ENCODE data around the gene DLG1. TPM values are rescaled to one million over a fixed set of nuclear protein-coding genes. Genes with fewer than 3 reads are reported as not detected.
A peak's percentile ranks its signal among the peaks of the same experiment; 100 is the strongest.

The DLG1 gene
- total RNA-seq, 1 donor from 2014 or later: 84.1 TPM

DNA sequence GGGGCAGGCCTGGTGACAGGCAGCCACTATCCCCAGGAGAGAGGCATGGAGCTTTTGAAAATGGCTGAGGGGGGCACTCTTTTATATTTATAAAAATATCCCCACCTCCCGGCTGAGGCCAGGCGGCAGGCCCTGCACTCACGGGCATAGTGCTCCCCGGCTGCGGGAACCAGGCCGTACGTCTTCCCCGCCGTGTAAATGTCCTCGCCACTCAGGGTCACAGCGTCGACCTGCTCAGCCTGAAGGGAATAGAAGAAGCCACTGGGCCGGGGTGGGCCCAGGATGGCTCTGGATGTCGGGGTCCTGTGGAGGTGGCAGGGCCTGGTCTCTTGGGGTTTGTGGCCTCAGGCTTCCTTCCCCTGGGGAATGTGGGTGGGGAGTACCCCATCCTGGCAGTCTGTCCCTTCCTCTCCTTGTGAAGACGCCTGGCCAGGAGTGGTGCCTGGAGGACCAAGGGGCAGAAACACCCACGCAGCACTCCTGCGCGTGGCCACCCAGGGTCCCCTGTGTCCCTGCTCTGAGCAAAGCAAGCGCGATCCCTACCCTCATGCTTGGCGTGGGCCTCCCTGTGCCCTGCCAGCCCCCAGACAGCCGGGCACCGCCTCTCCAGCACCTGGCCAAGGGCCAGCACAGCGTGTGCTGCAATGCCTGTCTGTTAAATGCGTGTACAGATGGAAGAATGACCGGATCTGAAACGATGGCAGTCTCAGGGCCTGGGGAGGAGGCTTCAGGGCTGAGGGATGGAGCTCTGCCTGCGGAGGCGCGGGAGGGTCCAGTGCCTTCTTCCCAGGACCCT is 287.7 kb downstream of the DLG1 start:
- no peak for DNase-seq
- H3K4me3 Mint-ChIP-seq: no peak overlapping the region

GRCh38 chr3:197009532-197010019 is 288.8 kb downstream of the DLG1 start:
- H3K4me3 Mint-ChIP-seq: no peak overlapping the region
- no peak for DNase-seq
- H3K4me1 Mint-ChIP-seq: peaks cover 3% of the 10 kb centered on the region
- H3K9me3 Mint-ChIP-seq: no peaks in the 10 kb centered on the region
- H3K27me3 Mint-ChIP-seq: no peaks in the 10 kb centered on the region
- intact Hi-C loops (cut with micrococcal nuclease): no loop called here
- no peak overlapping the region for H3K27ac Mint-ChIP-seq
- H3K36me3 Mint-ChIP-seq (ENCODE audit: low read depth): no peaks in the 10 kb centered on the region

More for the DNA sequence above, 287.7 kb downstream of the DLG1 start:
- intact Hi-C loops (cut with micrococcal nuclease): no loop called here
- no peak overlapping the region for H3K27ac Mint-ChIP-seq
- no peaks in the 10 kb centered on the region for H3K27me3 Mint-ChIP-seq
- H3K36me3 Mint-ChIP-seq (ENCODE audit: low read depth): no peaks in the 10 kb centered on the region
- no peaks in the 10 kb centered on the region for H3K4me1 Mint-ChIP-seq
- H3K9me3 Mint-ChIP-seq: no peaks in the 10 kb centered on the region

DNA sequence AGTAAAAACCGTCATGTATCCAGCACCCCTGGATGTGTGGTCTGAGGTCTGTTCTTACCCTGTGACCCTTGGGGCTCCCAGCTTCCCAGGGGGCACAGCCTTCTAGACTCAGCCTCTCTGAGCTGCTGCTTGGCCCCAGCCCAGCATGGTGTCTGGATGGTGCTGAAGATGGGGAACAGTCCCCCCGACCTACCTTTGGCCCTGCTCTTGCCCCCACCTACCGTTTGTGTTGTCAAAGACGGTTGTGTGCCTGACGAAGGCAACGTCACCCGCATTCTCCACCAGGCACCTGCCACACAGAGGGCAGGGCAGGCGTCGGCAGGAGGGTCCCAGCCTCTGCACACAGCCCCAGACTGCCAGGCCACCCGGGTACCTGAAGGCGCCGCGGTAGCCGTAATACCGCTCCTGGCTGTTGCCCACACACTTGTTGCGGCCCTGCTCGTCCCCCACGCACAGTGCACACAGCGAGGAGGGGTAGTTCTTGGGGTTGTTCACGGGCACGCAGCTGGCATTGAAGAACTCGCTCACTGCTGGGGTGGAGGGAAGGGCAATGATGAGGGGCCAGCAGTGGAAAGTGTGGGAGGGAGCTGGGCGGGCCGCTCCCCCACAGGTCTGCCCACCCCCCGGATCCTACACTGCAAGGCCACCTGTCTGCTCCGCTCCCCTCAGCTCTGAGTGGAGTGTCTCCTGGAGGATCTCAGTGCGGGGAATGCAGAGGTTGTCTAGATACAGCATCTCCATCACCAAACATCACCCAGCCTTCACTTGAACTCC is 289.8 kb downstream of the DLG1 start:
- Mint-ChIP-seq H3K9me3 (no peaks in the 10 kb centered on the region), H3K4me1 (peaks cover 9% of the 10 kb centered on the region), H3K27ac (no peak overlapping the region), H3K27me3 (no peaks in the 10 kb centered on the region), H3K4me3 (no peak overlapping the region), H3K36me3 (ENCODE audit: low read depth) (no peaks in the 10 kb centered on the region)
- no peak for DNase-seq
- intact Hi-C loops (cut with micrococcal nuclease): no loop called here

DNA sequence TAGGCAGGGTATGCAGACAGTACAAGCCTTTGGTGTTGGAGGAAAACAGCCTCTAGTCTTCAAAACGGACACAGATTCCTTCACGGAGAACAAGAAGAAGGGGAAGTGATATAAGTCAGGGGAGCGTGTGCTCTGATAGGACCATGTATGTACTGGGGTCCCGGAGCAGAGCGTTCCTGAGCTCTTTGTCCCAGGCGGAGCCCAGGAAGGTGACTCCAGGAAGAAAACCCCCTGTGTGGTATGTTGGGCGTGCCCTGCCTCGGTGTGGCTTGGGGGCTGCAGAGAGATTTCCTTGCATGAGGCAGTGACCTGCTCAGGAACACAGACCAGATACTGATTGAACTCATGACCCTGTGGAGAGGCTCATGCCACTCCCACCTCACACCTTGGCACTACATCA is 290.5 kb downstream of the DLG1 start:
- no peaks in the 10 kb centered on the region for H3K27me3 Mint-ChIP-seq
- intact Hi-C loops (cut with micrococcal nuclease): no loop called here
- no peak overlapping the region for H3K27ac Mint-ChIP-seq
- H3K4me3 Mint-ChIP-seq: no peak overlapping the region
- H3K36me3 Mint-ChIP-seq (ENCODE audit: low read depth): no peaks in the 10 kb centered on the region
- no peaks in the 10 kb centered on the region for H3K9me3 Mint-ChIP-seq
- no peak for DNase-seq
- H3K4me1 Mint-ChIP-seq: peaks cover 9% of the 10 kb centered on the region

- intact Hi-C loops (cut with micrococcal nuclease): no loop called here
- no peaks in the 10 kb centered on the region for H3K36me3 Mint-ChIP-seq (ENCODE audit: low read depth)
- H3K27me3 Mint-ChIP-seq: no peaks in the 10 kb centered on the region
- no peak overlapping the region for H3K27ac Mint-ChIP-seq
- no peaks in the 10 kb centered on the region for H3K9me3 Mint-ChIP-seq
- no peak for DNase-seq
- H3K4me3 Mint-ChIP-seq: no peak overlapping the region
- peaks cover 9% of the 10 kb centered on the region for H3K4me1 Mint-ChIP-seq
These were observed 291.0 kb downstream of the DLG1 start for GRCh38 chr3:197007296-197007940.

DNA sequence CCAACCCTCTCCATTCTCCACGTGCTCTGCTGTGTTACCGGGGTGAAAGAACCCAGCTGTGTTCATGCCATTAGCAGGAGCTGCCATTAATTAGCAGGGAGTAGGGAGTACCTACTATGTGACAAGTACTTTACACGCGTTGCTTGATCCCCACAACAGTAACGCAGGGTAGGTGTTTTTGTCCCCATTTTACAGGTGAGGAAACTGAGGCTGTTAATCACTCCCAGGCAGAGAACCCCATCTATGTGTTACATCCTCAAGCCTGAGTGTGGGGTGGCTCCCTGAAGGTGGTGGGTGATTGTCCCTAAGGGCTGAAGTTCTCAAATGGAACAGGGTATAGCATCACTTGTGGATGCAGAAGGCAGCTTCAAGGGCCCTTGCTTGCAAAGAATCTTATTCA is 291.6 kb downstream of the DLG1 start:
- Mint-ChIP-seq H3K9me3 (no peaks in the 10 kb centered on the region), H3K27ac (no peak overlapping the region), H3K4me1 (peaks cover 9% of the 10 kb centered on the region), H3K27me3 (no peaks in the 10 kb centered on the region), H3K4me3 (no peak overlapping the region), H3K36me3 (ENCODE audit: low read depth) (no peaks in the 10 kb centered on the region)
- intact Hi-C loops (cut with micrococcal nuclease): no loop called here
- no peak for DNase-seq

GRCh38 chr3:197006446-197006845 is 292.0 kb downstream of the DLG1 start:
- Mint-ChIP-seq H3K36me3 (ENCODE audit: low read depth) (no peaks in the 10 kb centered on the region), H3K27ac (no peak overlapping the region), H3K4me3 (no peak overlapping the region), H3K4me1 (peaks cover 11% of the 10 kb centered on the region), H3K27me3 (no peaks in the 10 kb centered on the region), H3K9me3 (no peaks in the 10 kb centered on the region)
- intact Hi-C loops (cut with micrococcal nuclease): no loop called here
- DNase-seq: no peak

GRCh38 chr3:197003461-197004385 is 294.7 kb downstream of the DLG1 start:
- H3K36me3 Mint-ChIP-seq (ENCODE audit: low read depth): no peaks in the 10 kb centered on the region
- peak overlapping the region; percentile 85 for H3K27ac Mint-ChIP-seq
- intact Hi-C loops (cut with micrococcal nuclease): loop anchor here (2.0 kb wide), 1 partner anchor 183 kb away; no protein-coding TSS in a partner anchor
- peak overlapping the region; percentile 83 for H3K4me3 Mint-ChIP-seq
- H3K4me1 Mint-ChIP-seq: peaks cover 11% of the 10 kb centered on the region
- peaks cover 2% of the 10 kb centered on the region for H3K27me3 Mint-ChIP-seq
- H3K9me3 Mint-ChIP-seq: no peaks in the 10 kb centered on the region
- no peak for DNase-seq

DNA sequence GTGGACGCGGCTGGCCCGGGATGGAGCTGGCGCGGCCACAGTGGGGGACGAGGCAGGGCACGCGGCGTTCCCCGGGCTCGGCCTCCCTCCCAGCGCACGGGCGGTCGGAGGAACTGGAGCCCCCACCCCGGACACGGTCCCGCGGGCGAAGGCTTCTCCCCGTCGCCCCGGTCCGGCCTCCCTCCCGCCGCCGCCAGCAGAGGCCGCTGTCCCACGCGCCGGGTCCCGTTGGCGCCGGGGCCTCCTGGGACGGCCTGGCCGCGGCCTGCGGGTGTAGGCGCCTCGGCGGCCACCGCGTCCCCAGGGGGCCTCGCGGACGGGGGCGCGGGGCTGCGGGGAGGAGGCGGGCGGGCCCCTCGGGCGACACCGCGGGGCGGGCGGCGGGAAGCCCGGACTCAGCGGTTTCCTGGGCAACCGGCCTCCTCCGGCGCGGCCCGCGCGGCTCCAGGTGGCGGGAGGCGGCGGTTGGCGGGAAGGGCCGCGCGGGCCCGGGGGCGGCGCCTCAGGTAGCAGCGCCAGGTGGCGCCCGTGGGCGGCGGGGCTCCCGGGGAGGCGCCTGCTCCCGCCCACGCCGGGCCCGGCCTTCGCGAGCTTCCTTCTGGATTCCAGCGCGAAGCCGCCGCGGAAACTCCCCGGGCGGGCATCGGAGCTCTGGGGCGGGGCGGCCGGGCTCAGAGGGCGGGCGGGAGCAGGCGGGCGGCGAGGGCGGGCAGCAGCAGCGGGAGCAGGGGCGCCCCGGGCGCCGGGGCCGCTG is 295.5 kb downstream of the DLG1 start:
- intact Hi-C loops (cut with micrococcal nuclease): loop anchor here (1.0 to 2.0 kb wide), 3 partner anchors 26 to 184 kb away; partner anchors contain the start of gene MELTF
- no peaks in the 10 kb centered on the region for H3K9me3 Mint-ChIP-seq
- no peak overlapping the region for H3K4me3 Mint-ChIP-seq
- H3K27ac Mint-ChIP-seq: no peak overlapping the region
- H3K27me3 Mint-ChIP-seq: peaks cover 2% of the 10 kb centered on the region
- peak; percentile 95 for DNase-seq
- no peaks in the 10 kb centered on the region for H3K36me3 Mint-ChIP-seq (ENCODE audit: low read depth)
- peaks cover 11% of the 10 kb centered on the region for H3K4me1 Mint-ChIP-seq

GRCh38 chr3:197001972-197002700 is 296.3 kb downstream of the DLG1 start:
- no peaks in the 10 kb centered on the region for H3K36me3 Mint-ChIP-seq (ENCODE audit: low read depth)
- H3K4me1 Mint-ChIP-seq: peaks cover 11% of the 10 kb centered on the region
- H3K9me3 Mint-ChIP-seq: no peaks in the 10 kb centered on the region
- DNase-seq: no peak
- peak overlapping the region; percentile 63 for H3K4me3 Mint-ChIP-seq
- peaks cover 2% of the 10 kb centered on the region for H3K27me3 Mint-ChIP-seq
- peak overlapping the region; percentile 84 for H3K27ac Mint-ChIP-seq
- intact Hi-C loops (cut with micrococcal nuclease): loop anchor here (1.0 to 2.0 kb wide), 3 partner anchors 27 to 185 kb away; partner anchors contain the start of gene MELTF

GRCh38 chr3:197001106-197001971 is 297.1 kb downstream of the DLG1 start:
- peaks cover 2% of the 10 kb centered on the region for H3K27me3 Mint-ChIP-seq
- DNase-seq: no peak
- peaks cover 11% of the 10 kb centered on the region for H3K4me1 Mint-ChIP-seq
- peak overlapping the region; percentile 84 for H3K27ac Mint-ChIP-seq
- peak overlapping the region; percentile 63 for H3K4me3 Mint-ChIP-seq
- no peaks in the 10 kb centered on the region for H3K9me3 Mint-ChIP-seq
- H3K36me3 Mint-ChIP-seq (ENCODE audit: low read depth): no peaks in the 10 kb centered on the region
- intact Hi-C loops (cut with micrococcal nuclease): no loop called here
